ENCODE measurements around the gene HKDC1.
"Not testable (repeated sequence)": the region's sequence is repeated elsewhere in the genome, so short reads cannot be mapped to it uniquely, and the experiment has no call there.

The HKDC1 gene

GRCh38 chr10:69220041-69220451 lies at the start of gene HKDC1:
HKDC1 (plus strand) TSS chr10:69220332; CDS start chr10:69220436, 104 bp downstream.
- DNase-seq: no peak

GRCh38 chr10:69172241-69172982 lies 47.7 kb upstream of the HKDC1 start:
- no peak for DNase-seq

GRCh38 chr10:69175326-69175725 lies 44.8 kb upstream of the HKDC1 start:
- DNase-seq: not testable (repeated sequence)

GRCh38 chr10:69176823-69177222 lies 43.3 kb upstream of the HKDC1 start:
- no peak for DNase-seq

- DNase-seq: no peak
Measured at GRCh38 chr10:69179089-69179742, 40.9 kb upstream of the HKDC1 start.

- DNase-seq: peak; percentile 91
Measured at GRCh38 chr10:69179743-69180524, 40.2 kb upstream of the HKDC1 start, which contains the start of gene SUPV3L1. SUPV3L1 (plus strand) TSS chr10:69180234; CDS start chr10:69180292, 58 bp downstream.

- DNase-seq: no peak
Measured at GRCh38 chr10:69180525-69181204, 39.5 kb upstream of the HKDC1 start.

- no peak for DNase-seq
Measured at GRCh38 chr10:69181433-69181832, 38.7 kb upstream of the HKDC1 start.

GRCh38 chr10:69182005-69182404 lies 38.1 kb upstream of the HKDC1 start:
- DNase-seq: no peak

- DNase-seq: no peak
Measured at GRCh38 chr10:69186524-69186923, 33.6 kb upstream of the HKDC1 start.

GRCh38 chr10:69201045-69201444 lies 19.1 kb upstream of the HKDC1 start:
- no peak for DNase-seq

GRCh38 chr10:69202332-69202731 lies 17.8 kb upstream of the HKDC1 start:
- DNase-seq: no peak

- no peak for DNase-seq
Measured at GRCh38 chr10:69208761-69209160, 11.4 kb upstream of the HKDC1 start.

GRCh38 chr10:69209787-69210484 lies 10.2 kb upstream of the HKDC1 start:
- DNase-seq: no peak

- no peak for DNase-seq
Measured at GRCh38 chr10:69211104-69211503, 9.0 kb upstream of the HKDC1 start.

GRCh38 chr10:69211524-69211923 lies 8.6 kb upstream of the HKDC1 start:
- no peak for DNase-seq

GRCh38 chr10:69213591-69214311 lies 6.4 kb upstream of the HKDC1 start:
- DNase-seq: no peak

- no peak for DNase-seq
Measured at GRCh38 chr10:69214666-69215131, 5.4 kb upstream of the HKDC1 start.

- no peak for DNase-seq
Measured at GRCh38 chr10:69215405-69216171, 4.5 kb upstream of the HKDC1 start.

GRCh38 chr10:69216577-69217118 lies 3.5 kb upstream of the HKDC1 start:
- DNase-seq: no peak

Data from NCI-H1694 (cell line).